Esophagus mucosa (tissue), 1 donor: Measurements from ENCODE around the gene FAM210B. TPM values are rescaled to one million over a fixed set of nuclear protein-coding genes. Genes with fewer than 3 reads are reported as not detected.
"Not testable (repeated sequence)": the region's sequence is repeated elsewhere in the genome, so short reads cannot be mapped to it uniquely, and the experiment has no call there.

Experiments used
- ATAC-seq: fragments of 200-7000 bp; cut with Tn5 transposase; one replicate; pipeline ENCODE4 v1.9.1; 2020
- total RNA-seq: library from RNA; stranded (reverse); gene quantifications from one replicate; pipeline ENCODE4 v1.2.4, GENCODE V29; 2023
- donor health status: DM: yes; HTN: yes; CAD: no.

Gene FAM210B
- total RNA-seq, 1 donor from 2014 or later, result 24.7 TPM

DNA sequence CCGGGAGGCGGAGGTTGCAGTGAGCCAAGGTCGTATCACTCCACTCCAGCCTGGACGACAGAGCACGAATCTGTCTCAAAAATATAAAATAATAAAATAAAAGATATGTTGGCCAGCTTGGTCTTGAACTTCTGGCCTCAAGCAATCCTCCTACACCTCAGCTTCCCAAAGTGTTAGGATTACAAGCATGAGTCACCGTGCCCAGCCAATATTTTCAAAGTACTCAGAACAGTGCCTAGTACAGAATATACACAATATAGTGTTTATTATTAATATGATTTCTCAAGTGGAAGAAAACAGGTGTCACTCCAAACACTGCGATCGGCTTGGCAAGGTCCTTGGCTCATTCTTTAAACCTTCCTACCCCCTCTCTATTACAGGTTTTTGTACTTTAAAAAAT lies 3.1 kb downstream of the FAM210B start:
- no peak for ATAC-seq

DNA sequence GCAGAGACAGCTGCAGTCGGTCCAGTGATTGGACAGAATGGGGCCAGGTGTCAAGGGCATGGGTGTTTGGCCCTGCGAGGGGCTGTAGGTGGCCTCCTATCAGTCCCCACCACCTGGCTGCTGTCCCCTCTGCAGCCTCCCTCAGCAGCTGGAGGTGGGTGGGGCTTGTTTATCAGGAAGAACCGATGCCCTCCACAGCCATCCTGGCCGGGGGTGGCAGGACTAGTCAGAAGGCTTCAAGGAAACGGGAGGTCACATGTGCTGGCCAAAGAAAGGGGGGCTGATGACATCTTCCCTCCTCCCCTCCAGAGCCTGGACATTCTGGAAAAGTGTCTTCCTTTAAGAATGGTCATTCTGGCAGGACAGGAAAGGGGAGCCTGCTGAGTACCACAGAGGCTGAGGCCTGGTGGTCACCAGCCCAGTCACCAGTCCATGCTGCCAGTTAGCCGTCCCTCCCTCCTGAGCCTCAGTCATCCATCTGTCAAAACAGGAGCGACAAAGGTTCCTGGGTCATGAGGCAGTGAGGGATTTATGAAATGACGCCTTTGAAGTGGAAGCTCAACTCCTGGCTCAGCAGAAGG lies 4.1 kb downstream of the FAM210B start:
- ATAC-seq, result no peak

DNA sequence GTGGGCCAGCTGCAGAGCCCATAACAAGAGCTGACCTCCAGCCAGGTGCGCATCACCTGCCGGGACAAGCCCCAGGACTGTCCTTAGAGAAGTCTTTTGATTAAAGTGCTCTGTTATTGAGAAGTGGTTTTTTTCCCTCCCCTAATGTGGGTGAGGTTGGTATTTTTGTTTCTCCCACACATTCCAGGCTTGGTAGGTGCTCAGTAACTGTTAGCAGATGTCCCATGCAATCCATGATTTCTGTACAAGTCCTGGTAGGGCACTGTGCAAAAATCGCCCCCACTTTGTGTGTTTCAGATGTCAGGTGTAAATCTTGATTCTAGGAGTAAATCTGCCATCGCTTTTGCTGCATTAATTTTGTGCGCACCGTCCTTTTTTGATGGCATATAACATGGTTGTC lies 4.7 kb downstream of the FAM210B start:
- no peak for ATAC-seq

DNA sequence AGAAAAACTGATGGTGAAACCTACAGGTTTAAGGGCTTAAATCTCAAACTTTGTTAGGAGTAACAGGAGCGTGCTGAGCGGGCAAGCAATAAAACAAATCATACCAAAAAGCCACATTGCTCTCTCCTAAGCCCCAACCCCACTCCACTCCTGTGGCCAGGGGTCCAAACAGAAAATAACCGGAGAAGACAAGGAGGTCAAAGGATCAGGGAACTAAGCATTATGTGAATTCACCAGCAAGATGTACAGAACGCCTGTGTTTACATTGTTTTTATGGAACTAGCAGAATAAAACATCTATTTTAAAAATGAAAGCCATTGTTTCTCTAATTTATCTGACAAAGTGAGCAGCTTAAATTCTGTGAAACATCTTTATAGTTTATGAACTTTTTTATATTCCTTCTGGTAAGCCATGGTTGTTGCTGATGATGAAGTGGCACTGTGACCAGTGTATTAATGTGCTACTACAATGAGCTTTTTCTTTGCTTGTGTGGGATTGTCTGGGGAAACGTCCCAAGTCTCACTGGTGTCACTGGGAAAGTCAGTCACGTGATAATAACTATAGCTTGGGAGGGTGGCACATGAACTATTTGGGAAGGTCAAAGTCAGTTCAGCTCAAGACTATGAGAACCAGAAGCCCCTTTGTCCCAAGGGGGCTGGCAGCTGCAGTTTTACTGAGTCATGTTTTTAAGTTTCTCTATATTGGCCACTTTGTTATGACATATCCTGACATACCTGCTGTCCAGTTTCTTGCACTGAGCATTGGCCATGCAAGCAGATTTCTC lies 9.8 kb downstream of the FAM210B start:
- ATAC-seq, result no peak

DNA sequence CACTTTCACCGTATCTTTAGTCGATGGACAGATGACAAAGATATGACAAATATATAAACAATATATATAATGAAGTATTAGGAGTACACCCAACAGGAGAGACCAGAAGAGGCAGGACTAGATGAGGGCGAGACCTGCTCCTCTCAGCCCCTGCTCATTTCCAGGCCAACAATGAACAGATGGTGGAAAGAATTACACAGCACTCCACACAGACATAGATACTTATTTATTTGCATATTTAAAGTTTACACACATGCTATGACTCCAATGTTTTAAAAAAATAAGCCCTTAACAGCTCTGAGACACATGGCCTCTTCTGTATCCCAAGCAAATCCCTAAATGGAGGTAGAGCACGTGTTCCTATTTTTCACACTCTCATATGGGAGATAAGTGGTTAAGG lies 10.4 kb downstream of the FAM210B start:
- no peak for ATAC-seq

DNA sequence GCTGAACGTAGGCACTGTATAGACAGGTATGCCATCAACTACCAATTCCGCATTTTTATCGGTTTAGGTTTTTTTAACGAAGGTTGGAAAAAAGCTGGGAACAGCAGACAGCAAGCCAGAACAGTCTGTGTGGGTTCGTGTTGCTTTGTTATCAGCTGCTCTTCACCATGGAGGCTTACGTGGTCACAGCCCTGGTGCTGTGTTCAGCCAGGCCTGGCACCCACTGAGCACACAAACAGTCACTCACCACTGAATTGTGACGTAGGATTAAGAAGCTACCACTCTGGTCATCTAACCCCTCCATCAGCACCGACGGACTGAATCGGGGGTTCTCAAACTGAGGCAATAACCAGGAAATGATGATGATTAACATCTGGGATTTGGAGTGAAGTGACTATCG lies 13.2 kb downstream of the FAM210B start:
- ATAC-seq, result no peak

DNA sequence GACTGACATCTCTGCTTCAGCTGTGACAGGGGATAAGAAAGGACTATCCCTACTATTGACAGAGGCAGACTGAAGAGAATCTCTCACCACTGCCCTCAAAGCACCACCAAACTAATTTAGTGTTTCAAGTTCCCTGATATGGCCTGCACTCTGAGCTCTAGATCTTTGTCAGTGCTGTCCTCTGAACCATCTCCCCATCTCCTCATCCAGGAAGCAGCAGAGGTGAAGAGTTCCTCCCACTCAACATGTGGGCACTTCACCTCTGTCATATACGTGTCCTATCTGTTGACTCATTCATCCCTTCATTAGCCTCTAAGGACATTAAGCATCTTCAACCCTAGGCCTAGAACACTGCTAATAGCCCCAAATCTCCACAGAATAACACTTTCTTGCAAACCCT lies 14.1 kb downstream of the FAM210B start:
- no peak for ATAC-seq

DNA sequence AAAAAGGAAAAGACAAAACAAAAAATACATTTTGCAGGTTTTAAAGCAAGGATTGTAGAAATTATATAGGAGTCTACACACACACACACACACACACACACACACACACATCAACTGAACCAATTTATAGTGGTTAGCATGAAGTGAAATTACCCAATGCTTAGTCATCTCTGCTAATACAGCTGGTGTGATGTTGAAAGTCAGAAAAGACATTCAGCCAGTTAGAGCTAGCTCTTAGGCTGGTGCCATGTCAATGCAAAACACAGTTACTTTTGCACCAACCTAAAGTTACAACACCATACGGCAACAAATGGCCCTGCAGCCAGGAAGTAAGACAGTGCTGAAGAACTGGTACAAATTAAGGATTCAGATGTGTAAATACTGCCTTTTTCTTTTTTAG lies 15.2 kb downstream of the FAM210B start:
- ATAC-seq, result peak; percentile 94

DNA sequence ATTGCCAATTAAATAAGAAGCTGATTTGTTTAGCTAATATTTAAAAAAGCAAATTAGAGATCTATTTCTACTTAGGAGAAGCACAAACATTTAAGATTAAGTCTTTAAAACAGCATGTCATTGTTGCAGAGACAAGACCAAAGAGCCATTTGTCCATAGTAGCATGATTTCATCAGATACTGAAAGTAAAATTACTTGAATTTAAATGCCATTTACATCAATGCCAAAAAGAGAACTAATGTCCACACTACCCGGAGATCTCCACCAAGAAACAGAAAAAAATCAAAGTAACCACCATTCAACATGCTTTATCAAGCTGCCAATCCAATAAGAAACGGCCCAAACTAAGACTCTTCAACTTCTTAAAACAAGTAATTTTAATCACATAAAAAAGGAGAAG lies 17.6 kb downstream of the FAM210B start:
- no peak for ATAC-seq

DNA sequence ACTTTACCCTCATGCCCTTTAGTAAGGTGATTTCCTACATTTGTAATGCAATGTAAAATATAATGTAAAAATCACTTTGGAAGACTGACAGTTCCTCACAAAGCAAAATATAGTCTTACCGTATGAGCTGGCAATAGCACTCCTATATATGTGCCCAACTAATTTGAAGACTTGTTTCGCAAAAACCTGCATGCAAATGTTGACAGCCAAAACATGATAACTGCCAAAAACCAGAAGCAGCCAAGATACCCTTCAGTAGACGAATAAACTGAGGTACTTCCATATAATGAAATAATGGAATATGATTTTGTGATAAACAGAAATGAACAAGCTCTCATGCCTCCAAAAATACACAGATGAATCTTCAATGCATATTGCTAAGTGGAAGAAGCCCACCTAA lies 19.6 kb downstream of the FAM210B start:
- ATAC-seq, result no peak

DNA sequence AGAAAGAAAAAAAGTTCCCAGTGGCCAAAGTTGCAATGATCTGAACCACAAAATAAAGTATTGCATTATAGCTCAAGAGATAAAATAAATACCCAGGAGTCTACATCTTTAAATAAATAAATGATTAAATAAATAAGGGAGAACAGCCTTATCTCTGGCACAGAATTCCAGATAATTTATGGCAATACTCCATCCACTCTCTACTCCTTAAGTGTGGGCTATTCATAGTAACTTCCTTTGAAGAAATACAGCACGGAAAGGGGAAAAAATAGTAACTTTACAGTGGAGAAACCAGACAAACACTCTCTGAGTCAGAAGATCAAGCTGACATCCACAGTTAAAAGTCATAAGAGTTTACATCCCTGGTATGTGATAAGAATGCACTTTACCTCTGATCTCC lies 21.6 kb downstream of the FAM210B start:
- ATAC-seq, result no peak

DNA sequence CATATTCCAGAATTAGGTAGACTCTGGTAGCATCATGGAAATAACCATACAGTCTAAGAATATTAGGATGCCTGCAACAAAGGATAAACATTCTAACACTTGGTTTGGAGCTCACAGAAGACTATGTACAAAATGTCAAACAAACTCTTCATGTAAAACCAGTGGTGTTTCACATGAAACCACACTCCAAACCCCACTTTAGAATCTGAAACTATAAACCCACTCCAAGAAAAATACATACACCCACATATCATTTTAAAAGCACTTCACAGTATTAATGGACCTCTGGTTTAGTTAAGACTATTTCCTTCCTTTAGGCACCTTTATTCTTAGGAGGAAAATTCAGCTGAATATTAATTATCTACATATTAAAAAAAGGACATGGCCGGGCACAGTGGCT lies 22.7 kb downstream of the FAM210B start:
- no peak for ATAC-seq

DNA sequence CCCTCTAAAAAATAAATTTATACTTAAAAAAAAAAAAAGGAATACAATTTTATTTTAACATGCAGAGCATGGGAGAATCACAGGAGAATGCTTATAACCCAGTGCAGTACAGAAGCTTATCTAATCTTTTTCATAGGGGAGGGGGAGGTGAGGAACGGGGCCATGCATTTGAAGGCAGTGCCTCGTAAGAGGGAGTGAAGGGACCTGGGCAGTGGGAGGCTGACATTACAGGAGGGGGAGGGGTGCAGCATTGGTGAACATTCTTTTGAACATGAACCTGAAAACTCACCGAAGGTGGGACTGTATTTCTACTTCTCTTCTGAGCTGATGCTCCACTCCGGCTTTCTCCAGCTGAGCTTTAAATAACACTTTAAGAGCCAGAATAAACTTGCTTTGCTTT lies 23.9 kb downstream of the FAM210B start:
- no peak for ATAC-seq

DNA sequence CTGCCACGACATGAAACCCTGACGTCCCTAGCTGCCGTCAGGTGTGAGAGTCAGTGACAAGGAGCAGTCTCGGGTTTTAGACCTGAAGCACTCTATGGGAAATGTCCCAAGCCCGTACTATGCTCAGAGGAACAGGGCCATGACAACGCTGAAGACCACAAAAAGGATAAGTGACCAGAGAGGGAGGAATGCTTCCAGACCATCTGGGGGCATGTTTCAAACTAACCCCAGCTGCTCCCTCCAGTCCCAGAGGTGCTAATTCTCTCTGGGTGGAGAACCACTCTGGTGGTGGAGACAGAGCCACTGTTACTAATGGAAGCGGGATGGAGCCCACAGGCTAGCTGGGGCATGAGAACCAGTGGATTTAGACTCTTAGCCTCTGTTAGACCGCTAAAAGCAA lies 24.6 kb downstream of the FAM210B start:
- ATAC-seq, result no peak

DNA sequence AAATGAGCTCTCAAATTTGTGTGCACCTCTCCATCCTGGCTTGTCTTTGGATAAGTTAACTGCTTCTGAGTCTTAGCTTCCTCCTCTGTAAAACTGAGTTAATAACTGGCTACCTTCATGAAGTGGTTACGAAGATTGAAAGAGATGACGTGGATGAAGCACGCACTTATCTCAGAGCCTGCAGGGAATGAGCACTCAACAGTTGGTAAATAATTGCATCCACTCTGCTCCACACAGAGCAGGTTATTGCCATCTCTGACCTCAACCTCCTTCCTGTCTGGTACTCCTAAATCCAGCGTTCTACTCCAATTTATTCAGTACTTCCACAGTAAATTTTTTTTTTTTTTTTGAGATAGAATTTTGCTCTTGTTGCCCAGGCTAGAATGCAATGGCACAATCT lies 26.4 kb downstream of the FAM210B start:
- no peak for ATAC-seq

DNA sequence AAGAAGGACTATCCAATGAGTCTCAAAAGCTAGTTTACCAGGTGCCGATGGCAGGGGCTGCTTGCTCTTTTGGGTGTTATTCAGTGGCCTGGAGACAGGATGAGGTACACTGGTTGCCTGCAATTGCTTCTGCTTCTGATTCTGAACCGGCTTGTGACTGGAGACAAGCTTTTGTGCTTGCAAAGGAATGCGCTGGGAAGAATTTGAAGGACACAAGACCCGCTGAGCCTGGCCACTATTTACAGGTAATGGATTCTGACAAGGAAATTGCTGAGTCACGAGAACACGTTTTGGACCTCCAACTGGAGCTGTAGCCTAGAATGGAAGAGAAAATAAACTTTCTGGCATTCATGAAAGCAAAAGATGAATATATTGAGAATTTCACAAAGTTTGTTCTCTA lies 27.4 kb downstream of the FAM210B start:
- no peak for ATAC-seq

DNA sequence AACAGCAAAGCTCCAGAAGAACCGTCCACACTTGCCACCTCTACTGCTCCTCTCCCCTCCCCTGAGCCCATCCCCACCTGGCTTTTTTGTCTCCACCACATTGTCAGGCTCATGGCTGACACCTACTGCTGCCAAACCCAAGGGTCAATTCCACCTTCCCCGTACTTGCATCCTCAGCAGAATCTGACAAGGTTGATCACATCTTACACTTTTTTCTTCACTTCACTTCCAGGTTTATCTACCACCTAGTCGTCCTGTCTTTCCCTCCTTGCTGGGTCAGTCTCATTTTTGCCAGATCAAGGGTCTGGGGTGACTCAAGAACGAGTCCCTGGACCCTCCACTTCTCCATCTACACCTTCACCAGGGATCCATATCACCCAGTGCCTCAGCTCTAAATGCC lies 30.1 kb downstream of the FAM210B start:
- ATAC-seq, result no peak

DNA sequence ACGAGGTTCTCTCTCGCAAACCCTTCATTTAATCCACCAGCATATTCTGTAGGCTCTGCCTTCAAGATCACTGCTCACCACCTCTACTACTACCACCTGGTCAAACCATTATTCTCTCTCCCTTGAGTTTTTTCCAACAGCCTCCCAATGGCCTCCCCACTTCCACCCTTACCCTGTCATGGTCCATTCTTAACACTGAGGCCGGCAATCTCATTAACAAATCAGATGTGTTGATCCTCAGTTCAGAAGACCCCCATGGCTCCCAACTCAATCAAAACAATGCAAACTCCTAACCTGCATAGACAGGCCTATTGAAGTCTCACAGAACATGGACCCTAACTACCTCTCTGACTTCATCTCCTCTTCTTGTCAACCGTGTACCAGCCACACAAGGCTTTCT lies 31.0 kb downstream of the FAM210B start:
- no peak for ATAC-seq

DNA sequence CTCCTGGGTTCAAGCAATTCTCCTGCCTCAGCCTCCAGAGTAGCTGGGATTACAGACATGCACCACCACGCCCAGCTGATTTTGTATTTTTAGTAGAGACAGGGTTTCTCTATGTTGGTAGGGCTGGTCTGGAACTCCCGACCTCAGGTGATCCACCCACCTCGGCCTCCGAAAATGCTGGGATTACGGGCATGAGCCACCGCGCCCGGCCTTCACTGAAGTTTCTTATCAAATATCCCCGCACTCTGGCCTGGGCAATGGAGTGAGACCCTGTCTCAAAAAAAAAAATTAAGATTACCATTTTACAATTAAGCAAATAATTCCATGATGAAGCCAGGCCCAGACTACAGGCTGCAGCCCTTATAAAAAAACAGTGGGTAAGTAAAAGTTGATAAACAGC lies 31.6 kb downstream of the FAM210B start:
- ATAC-seq, result not testable (repeated sequence)

DNA sequence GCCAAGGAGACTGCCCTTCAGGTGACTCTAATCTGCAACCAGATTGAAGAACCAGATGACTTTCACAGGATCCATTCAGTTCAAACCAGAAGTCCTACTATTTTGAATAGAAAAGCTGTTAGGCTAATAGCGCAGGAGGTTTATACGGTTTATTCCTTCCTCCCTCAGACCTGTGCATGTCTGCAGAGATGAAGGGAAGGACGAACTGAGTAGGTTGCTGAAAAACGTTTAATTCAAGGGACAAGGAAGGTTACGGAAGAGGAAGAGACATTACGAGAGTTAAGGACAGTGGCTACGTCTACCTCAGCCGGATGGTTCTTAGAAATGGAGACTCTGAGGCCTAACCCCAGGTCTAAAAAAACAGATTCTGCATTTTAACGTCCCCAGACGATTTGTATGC lies 32.3 kb downstream of the FAM210B start:
- no peak for ATAC-seq

DNA sequence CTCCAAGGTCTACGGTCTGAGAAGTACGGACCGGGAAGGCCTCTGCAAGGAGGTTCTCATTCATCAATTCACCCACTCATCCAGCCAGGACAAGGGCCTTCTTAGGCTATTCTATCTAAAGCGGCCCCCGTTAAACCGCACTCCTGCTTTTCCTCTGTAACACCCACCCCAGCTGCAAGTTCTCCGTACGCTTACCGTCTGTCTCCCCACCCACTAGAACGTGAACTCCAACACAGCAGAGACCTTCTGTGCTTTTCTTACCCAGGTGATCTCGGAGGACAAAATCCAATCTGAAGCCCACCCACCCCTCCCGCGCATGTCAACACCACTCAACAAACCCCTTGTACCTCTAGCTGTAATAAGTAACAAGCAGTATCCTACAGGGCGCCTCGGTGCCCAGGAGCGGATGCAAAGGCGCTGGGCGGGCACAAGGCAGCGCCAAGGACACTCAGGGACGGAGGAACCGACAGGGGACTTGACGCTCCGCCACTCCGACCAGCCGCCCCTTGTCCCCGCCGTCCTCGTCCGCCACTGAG lies 32.9 kb downstream of the FAM210B start:
- peak; percentile 44 for ATAC-seq

DNA sequence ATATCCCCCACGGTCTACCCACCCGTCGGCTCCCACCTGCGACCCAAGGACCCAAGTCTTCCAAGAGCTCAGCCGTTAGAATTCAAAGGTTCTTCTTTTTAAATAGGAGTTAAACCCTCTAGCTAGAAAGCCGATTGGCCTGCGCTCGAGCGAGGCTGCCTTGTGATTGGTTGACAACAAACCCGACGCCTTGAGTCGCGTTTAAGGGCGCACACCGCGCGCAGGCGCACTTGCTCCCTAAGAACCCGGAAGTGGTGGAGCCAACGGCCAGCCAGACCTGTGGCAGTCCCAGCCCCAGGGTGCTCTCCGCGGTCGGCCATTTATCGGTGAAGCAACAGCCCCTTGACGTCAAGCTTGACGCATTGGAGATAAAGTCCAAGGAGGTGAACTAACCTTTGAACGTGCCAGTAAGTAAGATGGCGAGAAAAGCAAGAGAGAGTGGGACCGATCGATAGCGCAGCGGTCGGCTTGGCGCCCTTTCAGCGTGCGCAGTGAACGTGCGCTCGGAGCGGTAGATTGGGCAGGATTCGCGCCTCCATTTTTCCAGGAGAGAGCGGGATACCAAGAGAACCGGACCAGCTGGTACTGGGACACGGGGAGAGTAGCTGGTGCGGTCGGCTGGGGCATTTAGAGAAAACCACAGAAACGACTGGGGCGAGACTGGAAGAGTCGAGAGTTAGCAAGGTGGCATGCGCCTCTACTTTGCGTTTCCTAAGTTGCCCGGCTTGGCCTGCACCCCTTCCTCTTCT lies 33.5 kb downstream of the FAM210B start, which contains the start of the genes AURKA and CSTF1:
Gene AURKA, minus strand, starts transcription at position 84 of the 749 bp plus-strand sequence. CDS start 4,018 bp downstream, outside the sequence.
Gene CSTF1, plus strand, starts transcription at position 514 of the 749 bp plus-strand sequence. CDS start 2,908 bp downstream, outside the sequence.
- peak; percentile 97 for ATAC-seq

DNA sequence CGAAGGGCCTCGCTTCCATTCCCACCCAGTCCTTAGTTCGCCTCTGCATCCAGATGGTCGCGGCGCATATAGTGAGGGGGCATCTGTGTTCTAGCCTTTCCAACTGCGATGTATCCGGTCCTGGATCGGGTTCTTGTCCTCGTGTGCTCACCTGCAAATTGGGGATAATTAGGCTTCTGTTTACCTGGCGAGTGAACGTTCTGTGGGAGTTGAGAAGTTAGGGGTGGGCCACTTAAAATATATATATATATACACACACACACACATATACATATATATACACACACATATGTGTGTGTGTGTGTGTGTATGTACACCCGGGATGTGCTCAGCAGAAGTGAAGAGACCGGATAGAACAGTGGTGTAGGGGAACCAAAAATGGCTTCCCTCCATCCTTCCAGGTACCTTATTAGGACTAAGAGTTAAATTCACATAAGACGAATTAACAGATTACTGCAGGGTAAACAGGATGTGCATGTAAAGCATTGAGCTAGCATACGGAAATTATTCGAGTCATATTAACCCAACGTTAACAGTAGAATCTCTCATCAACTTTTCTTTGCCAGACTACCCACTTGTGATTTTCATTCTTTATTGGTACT lies 34.2 kb downstream of the FAM210B start:
- ATAC-seq, result no peak
